Stromal cell of bone marrow (primary cell): ENCODE data around the gene CIB4.
A peak's percentile ranks its signal among the peaks of the same experiment; 100 is the strongest.

Experiments used
- DNase-seq: peaks from one replicate; pipeline ENCODE4 v3.0.0-alpha.2; 2012; ENCODE audit warnings: low read depth

The CIB4 gene

DNA sequence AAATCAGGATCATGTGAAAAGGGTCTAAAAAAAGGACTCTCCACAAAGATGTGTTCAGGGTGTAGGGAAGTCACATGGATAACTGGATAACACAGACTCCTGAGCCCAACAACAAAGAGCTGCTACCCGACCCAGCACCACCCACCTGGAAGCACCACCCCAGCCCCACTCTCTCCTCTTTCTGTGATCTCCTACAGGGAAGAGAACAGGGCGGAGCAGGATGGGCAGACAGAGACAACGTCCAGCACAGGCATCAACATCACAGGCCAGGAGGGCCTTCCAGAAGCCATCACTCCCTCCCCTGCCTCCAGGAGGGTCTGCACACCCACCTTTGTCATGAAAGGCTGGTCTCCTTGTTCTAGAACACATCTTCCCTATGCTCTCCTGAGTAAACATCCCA is 1.3 kb upstream of the CIB4 start:
- DNase-seq = no peak

DNA sequence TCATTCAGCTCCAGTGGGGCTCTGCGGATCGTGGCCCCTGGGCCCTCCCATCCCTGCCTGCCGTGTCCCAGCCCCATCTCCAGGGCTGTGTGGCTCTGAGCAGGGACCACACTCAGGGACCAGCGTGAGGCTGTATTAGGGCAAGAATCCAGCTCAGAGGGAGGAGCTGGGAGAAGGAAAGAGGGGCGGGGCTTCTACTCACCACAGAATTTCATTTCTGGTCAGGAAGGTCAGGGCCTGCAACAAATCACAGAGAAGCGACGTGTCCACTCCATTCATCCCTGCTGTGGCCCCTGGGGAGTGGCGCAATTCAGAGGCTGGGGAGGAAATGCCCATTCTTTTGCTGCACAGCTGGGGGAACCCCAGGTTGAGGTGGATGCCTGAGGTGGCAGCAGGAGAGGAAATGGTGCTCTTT is 828 bp downstream of the CIB4 start:
- DNase-seq = peak; percentile 61

DNA sequence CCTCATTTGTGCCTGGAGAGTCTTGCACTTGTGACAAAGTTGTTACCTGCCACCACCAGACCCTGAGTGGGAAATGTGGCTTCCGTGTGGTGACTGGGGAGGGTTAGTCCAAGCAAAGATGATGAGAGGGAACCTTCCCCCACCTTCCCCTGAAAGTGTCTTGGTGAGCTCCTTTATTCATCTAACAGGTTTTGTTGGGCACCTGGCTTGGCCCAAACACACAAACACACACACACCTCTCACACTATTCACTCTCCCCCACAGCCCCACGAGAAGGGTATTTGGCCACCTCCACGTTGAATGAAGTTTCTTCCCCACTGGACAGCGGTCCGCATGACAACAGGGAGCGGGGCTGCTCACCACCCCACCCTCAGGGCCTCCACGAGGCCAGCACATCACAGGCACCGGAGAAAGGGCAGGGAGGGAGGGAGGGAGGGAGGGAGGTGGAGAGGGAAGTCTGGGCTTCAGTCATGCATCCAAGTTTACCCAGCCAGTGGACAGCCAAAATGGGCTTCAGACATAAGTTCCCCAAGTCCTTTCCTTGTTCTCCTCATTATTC is 1.4 kb downstream of the CIB4 start:
- no peak for DNase-seq

DNA sequence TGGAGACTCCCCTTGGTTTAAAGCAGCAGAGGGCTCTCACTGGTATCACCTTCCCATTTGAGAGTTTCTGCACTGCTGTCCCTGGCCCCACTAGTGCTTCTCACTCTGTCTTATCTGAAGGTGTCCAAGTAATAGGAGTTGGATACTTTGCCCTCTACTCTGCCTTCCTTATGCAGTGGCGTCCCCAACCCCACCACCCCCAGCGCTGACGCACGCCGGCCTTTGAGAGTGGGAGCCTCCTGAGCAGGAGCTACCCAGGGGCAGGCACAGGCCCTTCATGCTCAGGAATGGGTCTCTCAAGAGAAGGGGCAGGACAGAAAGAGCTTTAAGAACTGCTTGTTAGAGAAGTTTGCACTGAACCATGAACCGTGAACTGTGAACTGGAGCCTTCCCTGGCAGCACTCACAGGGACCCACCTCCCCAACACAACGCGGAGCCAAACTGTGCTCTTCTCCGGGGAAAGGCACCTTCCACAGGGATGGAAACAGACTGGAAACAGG is 3.3 kb downstream of the CIB4 start:
- no peak for DNase-seq

- DNase-seq = no peak
Observed at GRCh38 chr2:26636935-26637334, 4.2 kb downstream of the CIB4 start.

DNA sequence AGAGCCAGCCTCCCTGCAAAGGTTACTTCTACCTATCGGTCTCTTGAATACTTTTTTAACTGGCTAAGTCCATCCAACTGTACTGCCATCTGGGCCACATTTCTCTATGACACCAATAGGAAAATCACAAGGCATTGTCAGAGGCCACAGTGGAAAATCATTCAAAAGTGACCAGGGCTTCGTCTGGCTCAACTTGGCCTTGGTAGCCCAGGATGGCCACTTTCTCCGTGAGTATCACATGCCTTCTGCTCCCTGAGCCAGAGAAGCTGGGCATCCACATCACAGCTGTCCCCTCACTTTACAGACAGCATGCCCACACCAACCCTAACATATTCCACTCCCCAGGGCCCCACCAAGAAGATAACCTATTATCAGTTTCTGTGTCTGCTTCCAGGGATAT is 5.8 kb downstream of the CIB4 start:
- no peak for DNase-seq

DNA sequence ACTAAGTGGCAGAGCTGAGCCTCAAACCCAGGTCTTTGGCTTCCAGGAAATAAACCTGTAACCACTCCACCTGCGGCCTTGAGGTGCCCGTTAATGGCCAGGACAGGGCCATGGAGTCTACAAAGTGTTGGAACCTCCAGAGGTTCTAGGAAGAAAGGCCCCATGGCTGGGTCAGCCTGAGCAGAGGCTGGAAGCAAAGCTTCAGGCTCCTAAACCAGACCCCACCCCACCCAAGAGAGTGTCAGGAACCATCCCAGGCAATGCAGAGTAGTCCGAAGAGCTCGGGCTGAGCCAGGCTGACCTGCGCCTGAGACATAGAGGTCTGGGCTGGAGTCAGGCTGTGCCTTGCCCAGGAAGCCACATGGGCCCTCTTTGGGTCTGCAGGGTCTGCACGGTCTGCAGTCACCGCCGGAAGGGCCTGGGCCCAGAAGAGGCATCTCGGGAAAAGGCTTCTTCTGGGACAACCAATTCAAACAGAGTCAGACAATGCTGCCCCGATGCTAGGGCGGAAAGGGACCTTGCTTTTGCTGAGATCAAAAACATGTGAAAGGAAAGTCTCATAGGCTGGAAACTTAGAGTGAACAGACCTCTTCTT is 6.4 kb downstream of the CIB4 start:
- DNase-seq = no peak

DNA sequence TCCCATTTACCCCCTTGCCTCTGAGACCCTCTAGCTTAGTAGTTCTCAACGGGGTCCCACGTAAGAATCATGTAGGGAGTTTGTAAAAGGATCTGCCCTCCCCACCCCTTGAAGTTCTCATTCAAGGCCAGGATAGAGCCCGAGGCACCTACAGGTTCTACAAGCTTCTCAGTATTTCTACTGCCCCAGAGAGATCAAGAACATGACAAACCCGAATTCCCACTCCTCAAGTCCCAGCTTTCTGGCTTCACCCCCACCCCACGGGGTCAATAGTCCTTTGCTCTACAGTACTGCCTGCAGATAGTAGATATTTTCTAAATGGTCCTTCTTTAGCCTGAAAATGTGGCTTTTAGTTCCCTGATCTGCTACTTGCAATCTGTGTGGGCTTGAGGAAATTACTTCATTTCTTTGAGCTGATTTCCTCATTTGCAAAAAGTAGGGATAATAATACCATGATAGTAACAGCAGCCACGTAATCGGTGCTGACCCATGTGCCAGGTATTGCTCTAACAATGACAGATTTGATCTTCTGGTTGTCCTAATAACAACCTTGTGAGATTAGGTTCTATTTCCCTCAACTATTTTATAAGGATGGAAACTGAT is 7.1 kb downstream of the CIB4 start:
- DNase-seq = no peak

DNA sequence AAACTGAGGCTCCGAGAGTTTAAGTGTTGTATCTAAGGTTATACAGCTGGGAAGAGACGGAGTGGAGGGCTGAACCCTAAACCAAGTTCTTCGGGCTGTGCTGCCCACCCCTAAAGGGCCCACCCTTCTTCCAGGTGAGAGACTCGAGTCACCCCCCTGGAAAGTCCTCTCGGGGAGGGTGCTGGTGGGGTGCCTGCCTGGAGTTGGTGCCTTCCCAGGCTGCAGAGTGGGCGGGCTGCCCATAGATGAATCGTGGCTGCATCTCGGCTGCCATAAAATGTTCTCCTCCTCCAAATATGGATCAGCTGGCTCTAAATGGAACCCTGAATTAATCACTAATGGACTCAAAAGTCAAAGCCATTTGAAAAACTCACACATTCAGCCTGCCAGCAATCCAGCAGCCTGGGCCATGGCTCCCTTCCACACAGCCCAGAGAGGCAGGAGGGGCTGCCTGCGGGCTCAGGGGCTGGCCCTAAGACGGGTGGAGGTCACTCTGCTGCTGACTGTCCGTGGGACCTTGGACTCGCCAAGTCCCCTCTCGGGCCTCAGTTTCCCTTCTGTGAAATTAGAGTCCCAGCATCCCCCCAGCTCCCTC is 7.7 kb downstream of the CIB4 start:
- DNase-seq = no peak

DNA sequence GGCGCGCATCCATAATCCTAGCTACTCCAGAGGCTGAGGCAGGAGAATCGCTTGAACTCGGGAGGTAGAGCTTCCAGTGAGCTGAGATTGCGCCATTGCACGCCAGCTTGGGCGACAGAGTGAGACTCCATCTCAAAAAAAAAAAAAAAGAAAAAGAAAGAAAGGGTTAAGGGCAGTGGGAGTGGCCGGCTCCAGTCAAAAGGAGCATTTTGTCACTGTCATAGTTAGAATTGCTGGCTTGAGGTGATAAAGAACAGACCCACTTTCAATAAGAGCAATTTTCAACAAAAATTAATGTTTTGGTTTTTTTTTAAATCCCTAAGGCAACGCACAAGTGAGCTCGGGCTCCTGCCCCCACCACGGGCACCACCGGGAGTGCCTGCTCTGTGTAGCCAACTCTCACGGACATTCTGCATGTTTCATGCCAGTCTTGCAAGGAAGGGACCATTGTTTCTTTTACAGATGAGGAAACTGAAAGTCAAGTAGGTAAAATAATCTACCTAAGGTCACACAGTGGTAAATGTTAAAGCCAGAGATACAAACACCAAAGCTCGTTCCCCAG is 8.5 kb downstream of the CIB4 start:
- DNase-seq = no peak

DNA sequence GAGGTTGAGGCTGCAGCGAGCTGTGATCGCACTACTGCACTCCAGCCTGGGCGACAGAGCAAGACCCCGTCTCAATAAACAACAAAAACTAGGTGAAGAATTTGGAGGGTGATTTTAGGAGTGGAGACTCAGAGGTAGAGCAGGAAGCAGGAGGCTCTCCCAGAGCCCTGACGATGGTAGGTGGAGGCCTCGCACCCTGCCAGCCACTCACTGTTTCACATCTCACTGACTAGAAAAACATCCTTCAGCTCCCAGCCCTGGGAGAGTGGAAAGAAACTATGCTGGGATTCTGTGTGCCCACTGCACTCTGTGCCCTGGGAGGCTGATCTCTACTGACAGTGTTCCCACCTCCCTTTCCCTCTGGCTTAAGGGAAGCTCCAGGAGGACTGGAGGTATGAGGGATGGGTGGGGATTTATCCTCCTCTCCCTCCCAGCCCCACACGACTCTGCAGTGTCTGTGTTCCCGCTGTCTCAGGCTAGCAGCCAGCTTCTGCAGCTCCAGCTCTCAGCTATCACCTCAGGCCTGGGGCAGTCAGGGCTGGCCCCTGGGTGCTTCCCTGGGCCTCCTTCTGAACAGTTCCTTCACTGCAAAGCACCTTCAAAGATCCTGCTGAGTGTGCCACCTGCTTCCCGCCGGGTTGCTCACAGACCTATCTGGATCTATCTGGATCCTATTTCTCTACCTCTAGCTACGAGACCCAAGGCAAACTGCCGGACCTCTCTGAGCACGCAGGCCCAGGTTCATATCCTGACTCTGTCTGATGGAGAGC is 9.6 kb downstream of the CIB4 start:
- DNase-seq = no peak

GRCh38 chr2:26630669-26631360 is 10.4 kb downstream of the CIB4 start:
- peak; percentile 51 for DNase-seq

DNA sequence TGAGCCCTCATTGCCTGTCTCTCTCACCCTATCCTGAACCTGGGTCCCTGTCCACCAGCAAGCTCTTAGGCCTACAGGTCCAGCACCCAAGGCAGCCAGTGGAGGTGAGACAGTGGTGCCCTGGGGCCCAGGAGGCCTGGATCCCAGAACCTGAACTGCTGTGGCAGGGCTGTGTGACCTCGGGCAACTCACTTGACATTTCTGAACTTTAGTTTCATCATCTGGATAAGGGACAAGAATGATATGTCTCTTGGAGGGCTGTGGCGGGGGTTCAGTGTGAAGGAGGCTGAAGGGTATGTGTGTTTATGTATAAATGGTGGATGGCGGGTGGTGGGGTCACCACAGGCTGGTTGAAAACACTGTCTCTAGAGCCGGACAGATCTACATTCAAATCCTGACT is 10.9 kb downstream of the CIB4 start:
- no peak for DNase-seq

- no peak for DNase-seq
Observed at GRCh38 chr2:26629751-26630150, 11.4 kb downstream of the CIB4 start.

GRCh38 chr2:26629346-26629630 is 11.9 kb downstream of the CIB4 start:
- no peak for DNase-seq

GRCh38 chr2:26628561-26629345 is 12.4 kb downstream of the CIB4 start:
- no peak for DNase-seq

GRCh38 chr2:26627350-26628105 is 13.6 kb downstream of the CIB4 start:
- DNase-seq = no peak

- no peak for DNase-seq
Observed at GRCh38 chr2:26626606-26627005, 14.6 kb downstream of the CIB4 start.

DNA sequence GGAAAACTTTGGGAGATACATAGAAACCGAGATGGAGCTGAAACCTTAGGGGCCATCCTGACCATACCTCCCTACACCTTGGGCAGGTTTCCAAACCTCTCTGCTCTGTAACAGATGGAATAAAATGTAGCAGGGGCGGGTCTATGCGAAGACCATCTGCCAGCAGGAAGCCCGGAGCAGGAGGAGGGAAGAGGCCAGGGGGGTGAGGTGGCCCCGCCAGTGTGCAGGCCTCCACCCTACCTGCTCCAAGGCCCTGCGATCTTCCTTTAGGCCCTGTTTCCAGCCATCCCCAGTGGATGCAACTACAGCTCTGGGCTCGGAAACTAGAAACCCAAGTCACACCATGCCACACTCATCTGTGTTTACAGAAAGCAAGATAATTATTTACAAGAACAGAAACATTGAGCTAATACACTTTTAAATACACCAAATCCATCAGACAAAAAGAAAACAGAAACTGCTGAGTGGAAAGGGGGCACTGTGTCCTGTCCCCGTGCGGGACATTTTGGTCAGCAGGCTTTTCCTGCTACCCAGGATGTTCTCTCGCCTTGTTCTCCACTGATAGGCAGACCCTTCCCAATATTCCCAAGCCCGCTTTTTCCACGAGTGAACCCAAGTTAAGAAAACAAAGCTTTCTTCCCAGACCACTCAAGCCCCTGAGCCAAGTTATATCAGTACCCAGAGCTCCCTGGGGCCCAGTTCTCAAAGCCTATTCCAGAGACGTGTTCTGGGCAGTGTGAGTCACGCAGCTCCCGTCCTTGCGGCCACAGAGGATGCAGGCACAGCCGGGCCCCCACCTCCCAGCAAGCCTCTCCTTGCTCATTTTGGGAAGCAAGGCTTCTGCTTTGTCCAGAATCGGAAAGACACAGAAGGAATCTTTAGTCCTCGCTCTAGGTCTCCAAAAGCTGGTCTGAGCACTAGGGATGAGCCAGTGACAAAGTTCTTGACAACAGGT is 17.3 kb downstream of the CIB4 start:
- DNase-seq = peak; percentile 43
